ENCODE measurements around the gene TLR6. TPM values are rescaled to one million over a fixed set of nuclear protein-coding genes. Genes with fewer than 3 reads are reported as not detected.
A peak's percentile ranks its signal among the peaks of the same experiment; 100 is the strongest.

The TLR6 gene
- total and polyA plus RNA-seq, 11 donors: 0.15 to 9.8 (median 1.2) TPM

- 70 to 75% (median 71%) methylated on average over 6 of the region's 6 CpGs for WGBS, 4 donors
- Histone ChIP-seq H3K4me3 (no peak overlapping the region), H3K9me3 (peaks cover 0 to 7% (median 0%) of the 10 kb centered on the region in 12 donors), H3K36me3 (no peaks in the 10 kb centered on the region), H3K27me3 (no peaks in the 10 kb centered on the region), H3K27ac (peak overlapping the region in 1 of 12 donors; percentile 75), H3K4me1 (peaks cover 0 to 16% (median 0%) of the 10 kb centered on the region in 12 donors)
- TF ChIP-seq CTCF (IDR thresholded peaks at IDR 0.05) (no peak), POLR2A (IDR thresholded peaks at IDR 0.05) (no peak)
- DNase-seq: no peak
- intact Hi-C loops (cut with DNase I): loop anchor here in 1 of 10 donors (10.0 kb wide), 1 partner anchor 350 kb away; no protein-coding TSS in a partner anchor
- ATAC-seq: no peak
Observed at GRCh38 chr4:38785041-38785790, 71.4 kb downstream of the TLR6 start.

GRCh38 chr4:38784141-38784540 is 72.5 kb downstream of the TLR6 start:
- Histone ChIP-seq H3K27me3 (no peaks in the 10 kb centered on the region), H3K9me3 (no peaks in the 10 kb centered on the region), H3K27ac (no peak overlapping the region), H3K4me1 (peaks cover 0 to 16% (median 0%) of the 10 kb centered on the region in 12 donors), H3K4me3 (no peak overlapping the region), H3K36me3 (no peaks in the 10 kb centered on the region)
- no peak for DNase-seq
- intact Hi-C loops (cut with DNase I): loop anchor here in 4 of 10 donors (5.0 to 10.0 kb wide), 3 partner anchors 351 to 722 kb away; no protein-coding TSS in a partner anchor
- WGBS, 4 donors: 90 to 97% (median 95%) methylated on average over 4 of the region's 4 CpGs
- no peak for TF ChIP-seq POLR2A (IDR thresholded peaks at IDR 0.05)
- TF ChIP-seq CTCF (IDR thresholded peaks at IDR 0.05): no peak
- no peak for ATAC-seq

GRCh38 chr4:38783109-38783460 is 73.5 kb downstream of the TLR6 start:
- TF ChIP-seq POLR2A (IDR thresholded peaks at IDR 0.05): no peak
- TF ChIP-seq CTCF (IDR thresholded peaks at IDR 0.05): peak in 1 of 12 donors; percentile 4
- 79 to 86% (median 82%) methylated on average over 8 of the region's 8 CpGs for WGBS, 4 donors
- H3K27ac ChIP-seq: no peak overlapping the region
- no peaks in the 10 kb centered on the region for H3K27me3 ChIP-seq
- H3K4me1 ChIP-seq: peaks cover 0 to 16% (median 0%) of the 10 kb centered on the region in 12 donors
- H3K36me3 ChIP-seq: no peaks in the 10 kb centered on the region
- ATAC-seq (peak in 1 of 4 donors; percentile 10), DNase-seq (no peak)
- intact Hi-C loops (cut with DNase I): loop anchor here in 6 of 10 donors (2.0 to 10.0 kb wide), 5 partner anchors 24 to 721 kb away; no protein-coding TSS in a partner anchor
- H3K4me3 ChIP-seq: no peak overlapping the region
- no peaks in the 10 kb centered on the region for H3K9me3 ChIP-seq

- peak in 2 of 5 donors; percentile 33 to 40 for DNase-seq
- peak in 3 of 4 donors; percentile 59 to 78 (median 71) for ATAC-seq
- no peak within 1 kb of the TSS for H3K4me3 ChIP-seq
- no peaks in the 10 kb centered on the region for H3K9me3 ChIP-seq
- intact Hi-C loops (cut with DNase I): loop anchor here in 6 of 10 donors (1.0 to 10.0 kb wide), 6 partner anchors 22 to 720 kb away; no protein-coding TSS in a partner anchor
- no peaks in the 10 kb centered on the region for H3K36me3 ChIP-seq
- H3K27me3 ChIP-seq: no peaks in the 10 kb centered on the region
- 37 to 41% (median 39%) methylated on average over 12 of the region's 12 CpGs for WGBS, 4 donors
- no peak within 1 kb of the TSS for H3K27ac ChIP-seq
- H3K4me1 ChIP-seq: peaks cover 0 to 16% (median 0%) of the 10 kb centered on the region in 12 donors
- TF ChIP-seq POLR2A (IDR thresholded peaks at IDR 0.05) (no peak), CTCF (IDR thresholded peaks at IDR 0.05) (peak; percentile 65 to 83 (median 72))
Observed at GRCh38 chr4:38782452-38783108, 74.0 kb downstream of the TLR6 start, which contains the start of gene TLR10. Gene TLR10 (minus strand): TSS chr4:38782990. CDS start chr4:38775590, 7,400 bp downstream.

Measured in heart left ventricle (tissue), 16 donors.